Measurements from ENCODE around the gene NTNG2.

The NTNG2 gene

GRCh38 chr9:132240841-132241482 is 79.1 kb downstream of the NTNG2 start:
- FAIRE-seq, result peak; percentile 98

GRCh38 chr9:132241483-132241839 is 79.6 kb downstream of the NTNG2 start:
- DNase-seq (ENCODE audit: insufficient read length), result no peak
- TF ChIP-seq POLR2A (IDR thresholded peaks at IDR 0.05; ENCODE audit: low read depth, low read length), result no peak
- no peak for TF ChIP-seq TAF1 (IDR thresholded peaks at IDR 0.05; ENCODE audit: borderline replicate concordance, low read depth, low read length)
- no peak for TF ChIP-seq POLR2AphosphoS5 (IDR thresholded peaks at IDR 0.05; ENCODE audit: low read depth, low read length)
- FAIRE-seq, result no peak

More at GRCh38 chr9:132240841-132241482, 79.1 kb downstream of the NTNG2 start:
- DNase-seq (ENCODE audit: insufficient read length), result peak; percentile 96
- TF ChIP-seq TAF1 (IDR thresholded peaks at IDR 0.05; ENCODE audit: borderline replicate concordance, low read depth, low read length) (no peak), POLR2A (IDR thresholded peaks at IDR 0.05; ENCODE audit: low read depth, low read length) (no peak), POLR2AphosphoS5 (IDR thresholded peaks at IDR 0.05; ENCODE audit: low read depth, low read length) (no peak)

- no peak for TF ChIP-seq POLR2AphosphoS5 (IDR thresholded peaks at IDR 0.05; ENCODE audit: low read depth, low read length)
- no peak for TF ChIP-seq POLR2A (IDR thresholded peaks at IDR 0.05; ENCODE audit: low read depth, low read length)
- TF ChIP-seq TAF1 (IDR thresholded peaks at IDR 0.05; ENCODE audit: borderline replicate concordance, low read depth, low read length), result no peak
- no peak for DNase-seq (ENCODE audit: insufficient read length)
- peak; percentile 73 for FAIRE-seq
Measured at GRCh38 chr9:132241840-132242620, 80.2 kb downstream of the NTNG2 start.

GRCh38 chr9:132242621-132243155 is 80.8 kb downstream of the NTNG2 start:
- DNase-seq (ENCODE audit: insufficient read length) (no peak), FAIRE-seq (no peak)
- TF ChIP-seq POLR2AphosphoS5 (IDR thresholded peaks at IDR 0.05; ENCODE audit: low read depth, low read length), result no peak
- TF ChIP-seq TAF1 (IDR thresholded peaks at IDR 0.05; ENCODE audit: borderline replicate concordance, low read depth, low read length), result no peak
- TF ChIP-seq POLR2A (IDR thresholded peaks at IDR 0.05; ENCODE audit: low read depth, low read length), result no peak

- FAIRE-seq, result no peak
- no peak for DNase-seq (ENCODE audit: insufficient read length)
- no peak for TF ChIP-seq TAF1 (IDR thresholded peaks at IDR 0.05; ENCODE audit: borderline replicate concordance, low read depth, low read length)
Measured at GRCh38 chr9:132243156-132244074, 81.6 kb downstream of the NTNG2 start.

GRCh38 chr9:132244582-132245455 is 83.0 kb downstream of the NTNG2 start:
- FAIRE-seq (no peak), DNase-seq (ENCODE audit: insufficient read length) (no peak)
- TF ChIP-seq POLR2A (IDR thresholded peaks at IDR 0.05; ENCODE audit: low read depth, low read length) (no peak), TAF1 (IDR thresholded peaks at IDR 0.05; ENCODE audit: borderline replicate concordance, low read depth, low read length) (no peak), POLR2AphosphoS5 (IDR thresholded peaks at IDR 0.05; ENCODE audit: low read depth, low read length) (no peak)

- no peak for FAIRE-seq
- TF ChIP-seq TAF1 (IDR thresholded peaks at IDR 0.05; ENCODE audit: borderline replicate concordance, low read depth, low read length) (no peak), POLR2A (IDR thresholded peaks at IDR 0.05; ENCODE audit: low read depth, low read length) (no peak), POLR2AphosphoS5 (IDR thresholded peaks at IDR 0.05; ENCODE audit: low read depth, low read length) (no peak)
- no peak for DNase-seq (ENCODE audit: insufficient read length)
Measured at GRCh38 chr9:132245465-132245864, 83.6 kb downstream of the NTNG2 start.

- TF ChIP-seq TAF1 (IDR thresholded peaks at IDR 0.05; ENCODE audit: borderline replicate concordance, low read depth, low read length) (no peak), POLR2AphosphoS5 (IDR thresholded peaks at IDR 0.05; ENCODE audit: low read depth, low read length) (no peak), POLR2A (IDR thresholded peaks at IDR 0.05; ENCODE audit: low read depth, low read length) (no peak)
- FAIRE-seq (no peak), DNase-seq (ENCODE audit: insufficient read length) (no peak)
Measured at GRCh38 chr9:132247942-132248341, 86.1 kb downstream of the NTNG2 start.

- FAIRE-seq (no peak), DNase-seq (ENCODE audit: insufficient read length) (no peak)
- no peak for TF ChIP-seq TAF1 (IDR thresholded peaks at IDR 0.05; ENCODE audit: borderline replicate concordance, low read depth, low read length)
- TF ChIP-seq POLR2A (IDR thresholded peaks at IDR 0.05; ENCODE audit: low read depth, low read length), result no peak
- no peak for TF ChIP-seq POLR2AphosphoS5 (IDR thresholded peaks at IDR 0.05; ENCODE audit: low read depth, low read length)
Measured at GRCh38 chr9:132249123-132249522, 87.3 kb downstream of the NTNG2 start.

- FAIRE-seq (no peak), DNase-seq (ENCODE audit: insufficient read length) (no peak)
- TF ChIP-seq POLR2A (IDR thresholded peaks at IDR 0.05; ENCODE audit: low read depth, low read length) (no peak), TAF1 (IDR thresholded peaks at IDR 0.05; ENCODE audit: borderline replicate concordance, low read depth, low read length) (no peak), POLR2AphosphoS5 (IDR thresholded peaks at IDR 0.05; ENCODE audit: low read depth, low read length) (no peak)
Measured at GRCh38 chr9:132249690-132250089, 87.8 kb downstream of the NTNG2 start.
